Measurements from ENCODE around the gene RNF220.
"Not testable (repeated sequence)": the region's sequence is repeated elsewhere in the genome, so short reads cannot be mapped to it uniquely, and the experiment has no call there.

RNF220 gene

GRCh38 chr1:44547361-44547760 is 142.3 kb downstream of the RNF220 start:
- no peak for DNase-seq (ENCODE audit: low read depth, low spot score)

GRCh38 chr1:44547837-44548236 is 142.8 kb downstream of the RNF220 start:
- no peak for DNase-seq (ENCODE audit: low read depth, low spot score)

- DNase-seq (ENCODE audit: low read depth, low spot score) = no peak
These were observed 144.5 kb downstream of the RNF220 start for GRCh38 chr1:44549510-44549909.

- no peak for DNase-seq (ENCODE audit: low read depth, low spot score)
These were observed 148.2 kb downstream of the RNF220 start for GRCh38 chr1:44553127-44553758.

GRCh38 chr1:44553771-44554170 is 148.7 kb downstream of the RNF220 start:
- DNase-seq (ENCODE audit: low read depth, low spot score) = no peak

- DNase-seq (ENCODE audit: low read depth, low spot score) = no peak
These were observed 149.7 kb downstream of the RNF220 start for GRCh38 chr1:44554706-44555105.

GRCh38 chr1:44557778-44558177 is 152.7 kb downstream of the RNF220 start:
- no peak for DNase-seq (ENCODE audit: low read depth, low spot score)

GRCh38 chr1:44558883-44559282 is 153.8 kb downstream of the RNF220 start:
- DNase-seq (ENCODE audit: low read depth, low spot score) = no peak

- no peak for DNase-seq (ENCODE audit: low read depth, low spot score)
These were observed 154.3 kb downstream of the RNF220 start for GRCh38 chr1:44559330-44559729.

- no peak for DNase-seq (ENCODE audit: low read depth, low spot score)
These were observed 154.9 kb downstream of the RNF220 start for GRCh38 chr1:44559913-44560312.

GRCh38 chr1:44560696-44561095 is 155.6 kb downstream of the RNF220 start:
- not testable (repeated sequence) for DNase-seq (ENCODE audit: low read depth, low spot score)

- no peak for DNase-seq (ENCODE audit: low read depth, low spot score)
These were observed 160.2 kb downstream of the RNF220 start for GRCh38 chr1:44565259-44565750.

GRCh38 chr1:44565833-44566232 is 160.8 kb downstream of the RNF220 start:
- DNase-seq (ENCODE audit: low read depth, low spot score) = no peak

- DNase-seq (ENCODE audit: low read depth, low spot score) = no peak
These were observed 161.4 kb downstream of the RNF220 start for GRCh38 chr1:44566281-44567046.

- DNase-seq (ENCODE audit: low read depth, low spot score) = no peak
These were observed 163.3 kb downstream of the RNF220 start for GRCh38 chr1:44568128-44568900.

GRCh38 chr1:44569491-44569890 is 164.4 kb downstream of the RNF220 start:
- DNase-seq (ENCODE audit: low read depth, low spot score) = no peak

GRCh38 chr1:44571712-44572571 is 166.9 kb downstream of the RNF220 start:
- no peak for DNase-seq (ENCODE audit: low read depth, low spot score)

- DNase-seq (ENCODE audit: low read depth, low spot score) = no peak
These were observed 167.5 kb downstream of the RNF220 start for GRCh38 chr1:44572572-44572879.

- DNase-seq (ENCODE audit: low read depth, low spot score) = no peak
These were observed 170.3 kb downstream of the RNF220 start for GRCh38 chr1:44575396-44575795.

GRCh38 chr1:44576456-44577150 is 171.5 kb downstream of the RNF220 start:
- DNase-seq (ENCODE audit: low read depth, low spot score) = peak; percentile 78

- DNase-seq (ENCODE audit: low read depth, low spot score) = no peak
These were observed 176.2 kb downstream of the RNF220 start for GRCh38 chr1:44581205-44581604.
